GM18511 (cell line): Measurements from ENCODE around the gene TCEAL4.
"Not testable (repeated sequence)": the region's sequence is repeated elsewhere in the genome, so short reads cannot be mapped to it uniquely, and the experiment has no call there.

Experiments
- ATAC-seq: cut with Tn5 transposase; IDR thresholded peaks from one replicate; pipeline ENCODE4 v1.9.1; 2021; ENCODE audit warnings: mild to moderate bottlenecking, moderate library complexity; ENCODE audit not compliant: unreplicated experiment

The TCEAL4 gene

GRCh38 chrX:103586659-103587058 is 1.3 kb downstream of the TCEAL4 start:
- no peak for ATAC-seq

DNA sequence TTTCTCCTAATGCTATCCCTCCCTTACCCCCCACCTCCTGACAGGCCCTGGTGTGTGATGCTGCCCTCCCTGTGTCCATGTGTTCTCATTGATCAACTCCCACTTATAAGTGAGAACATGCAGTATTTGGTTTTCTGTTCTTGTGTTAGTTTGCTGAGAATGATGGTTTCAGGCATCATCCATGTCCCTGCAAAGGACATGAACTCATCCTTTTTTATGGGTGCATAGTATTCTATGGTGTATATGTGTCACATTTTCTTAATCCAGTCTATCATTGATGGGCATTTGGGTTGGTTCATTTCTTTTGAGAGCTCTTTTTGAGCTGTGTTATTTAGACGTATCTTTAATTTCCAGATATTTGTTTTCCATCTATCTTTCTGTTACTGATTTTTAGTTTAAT is 7.0 kb downstream of the TCEAL4 start:
- ATAC-seq = not testable (repeated sequence)

DNA sequence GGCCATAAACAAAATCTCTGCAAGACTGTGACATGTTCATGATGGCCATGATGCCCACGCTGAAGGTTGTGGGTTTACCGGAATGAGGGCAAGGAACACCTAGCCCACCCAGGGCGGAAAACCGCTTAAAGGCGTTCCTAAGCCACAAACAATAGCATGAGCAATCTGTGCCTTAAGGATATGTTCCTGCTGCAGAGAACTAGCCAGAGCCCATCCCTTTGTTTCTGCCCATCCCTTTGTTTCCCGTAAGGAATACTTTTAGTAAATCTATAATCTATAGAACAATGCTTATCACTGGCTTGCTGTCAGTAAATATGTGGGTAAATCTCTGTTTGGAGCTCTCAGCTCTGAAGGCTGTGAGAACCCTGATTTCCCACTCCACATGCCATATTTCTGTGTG is 9.9 kb downstream of the TCEAL4 start:
- ATAC-seq = not testable (repeated sequence)

- peak; percentile 84 for ATAC-seq
Observed at GRCh38 chrX:103607364-103608305, 22.3 kb downstream of the TCEAL4 start, which contains the start of gene TCEAL3. TSS of gene TCEAL3 (plus strand) at chrX:103607963. CDS start at chrX:103609065, 1,102 bp downstream.

- ATAC-seq = peak; percentile 28
Observed at GRCh38 chrX:103608306-103608963, 23.1 kb downstream of the TCEAL4 start.

- no peak for ATAC-seq
Observed at GRCh38 chrX:103610282-103610681, 25.0 kb downstream of the TCEAL4 start.

- no peak for ATAC-seq
Observed at GRCh38 chrX:103613362-103613890, 28.1 kb downstream of the TCEAL4 start.

DNA sequence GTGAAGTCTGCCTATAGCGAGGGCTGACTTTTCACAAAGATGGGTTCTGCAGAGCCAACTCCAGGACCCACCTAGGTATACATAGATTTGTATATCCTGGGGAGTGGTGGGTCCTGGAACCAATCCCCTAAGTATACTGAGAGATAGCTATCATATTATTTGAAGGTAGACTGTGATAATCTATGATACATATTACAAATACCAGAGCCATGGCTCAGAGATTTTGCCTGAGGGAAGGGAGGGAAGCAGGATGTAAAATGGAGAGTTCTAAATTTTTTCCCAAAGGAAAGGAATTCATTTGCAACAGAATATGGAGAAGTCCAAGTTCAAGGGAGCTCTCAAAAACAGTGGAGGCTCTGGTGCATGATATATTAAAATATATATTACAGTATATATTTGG is 29.7 kb downstream of the TCEAL4 start:
- no peak for ATAC-seq

DNA sequence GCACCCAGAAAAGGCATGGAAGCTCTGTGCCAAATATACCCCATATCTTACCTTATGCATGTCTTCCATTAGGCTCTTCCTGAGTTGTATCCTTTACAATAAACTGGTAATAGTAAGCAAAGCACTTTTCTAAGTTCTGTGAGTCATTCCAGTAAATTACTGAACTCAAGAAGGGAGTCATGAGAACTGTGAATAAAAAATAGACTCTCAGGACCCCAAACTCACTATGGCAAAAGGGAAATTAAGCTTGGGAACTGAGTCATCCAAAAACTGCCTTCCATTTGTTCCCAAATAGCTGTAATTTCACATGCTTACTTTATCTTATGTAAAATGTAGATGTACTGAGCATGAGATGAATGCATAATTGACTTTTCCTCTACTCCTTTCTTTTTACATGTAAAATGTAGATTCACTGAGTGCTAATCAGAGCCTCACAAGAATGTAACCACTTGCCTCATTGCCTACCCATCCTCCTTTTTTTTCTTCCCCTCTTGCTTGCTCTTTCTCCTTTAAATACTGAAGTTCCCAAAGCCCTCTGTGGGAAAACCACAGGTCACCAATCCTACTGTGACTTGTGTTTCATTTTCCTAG is 30.6 kb downstream of the TCEAL4 start:
- ATAC-seq = no peak

- no peak for ATAC-seq
Observed at GRCh38 chrX:103616676-103617186, 31.4 kb downstream of the TCEAL4 start.

GRCh38 chrX:103624111-103624510 is 38.8 kb downstream of the TCEAL4 start:
- no peak for ATAC-seq

GRCh38 chrX:103626855-103627254 is 41.5 kb downstream of the TCEAL4 start:
- ATAC-seq = no peak

DNA sequence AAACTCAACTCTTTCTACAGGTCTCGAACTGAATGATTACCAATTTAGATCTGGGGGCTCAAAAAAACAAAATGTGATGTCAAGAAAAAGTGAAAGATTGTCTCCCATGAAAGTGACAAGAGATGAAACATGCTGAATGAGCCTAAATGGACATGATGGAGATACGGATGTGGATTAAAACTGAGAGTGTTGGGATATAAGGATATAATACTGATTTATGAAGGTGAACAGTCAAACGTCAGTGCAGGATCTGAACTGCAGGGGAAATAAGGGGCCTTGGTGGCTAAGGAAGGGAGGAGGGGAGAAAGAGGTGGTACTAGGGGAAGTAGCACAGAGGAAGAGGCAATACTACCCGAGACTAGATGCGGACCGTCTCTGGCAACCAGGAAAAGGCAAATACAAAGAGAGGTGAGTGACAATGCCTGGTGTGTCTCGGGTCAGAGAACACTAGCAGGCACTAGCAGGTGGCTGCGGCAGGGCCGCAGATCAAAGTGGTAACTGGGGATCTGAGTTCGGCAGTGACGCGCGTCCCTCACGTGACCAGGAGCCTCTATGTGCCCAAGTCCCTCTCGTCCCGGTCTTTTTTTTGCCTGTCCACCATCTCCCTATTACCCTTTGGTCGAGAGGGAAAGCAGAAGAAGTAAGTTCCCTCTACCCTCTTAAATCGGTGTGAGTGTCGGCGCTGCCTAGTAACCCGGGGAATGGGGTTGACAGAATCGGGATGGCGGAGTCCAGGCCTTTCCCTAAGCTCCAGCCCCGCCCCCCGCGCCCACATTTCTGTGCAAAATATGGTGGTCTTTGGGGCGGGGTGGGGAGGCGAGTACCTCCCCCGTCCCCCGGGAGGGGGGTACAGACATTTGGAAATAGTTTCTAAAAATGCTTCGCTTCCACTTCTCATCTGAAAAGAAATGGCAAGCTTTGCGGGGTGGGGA is 43.3 kb downstream of the TCEAL4 start, which contains the start of gene TCEAL1:
TCEAL1 (plus strand) TSS at position 590 of the 932 bp plus-strand sequence. CDS start 942 bp downstream, outside the sequence.
- peak; percentile 69 for ATAC-seq

- ATAC-seq = peak; percentile 52
Observed at GRCh38 chrX:103629318-103630170, 44.2 kb downstream of the TCEAL4 start.

DNA sequence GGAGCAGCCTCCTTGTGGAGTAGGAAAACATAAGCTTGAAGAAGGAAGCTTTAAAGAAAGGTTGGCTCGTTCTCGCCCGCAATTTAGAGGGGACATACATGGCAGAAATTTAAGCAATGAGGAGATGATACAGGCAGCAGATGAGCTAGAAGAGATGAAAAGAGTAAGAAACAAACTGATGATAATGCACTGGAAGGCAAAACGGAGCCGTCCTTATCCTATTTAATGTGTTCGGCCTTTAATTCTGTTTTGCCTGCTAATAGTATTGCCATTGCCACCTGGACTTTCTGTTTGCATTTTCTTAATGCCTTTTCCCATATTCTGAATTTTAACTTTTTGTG is 44.8 kb downstream of the TCEAL4 start:
- ATAC-seq = peak; percentile 4

GRCh38 chrX:103631145-103631544 is 45.8 kb downstream of the TCEAL4 start:
- ATAC-seq = no peak

DNA sequence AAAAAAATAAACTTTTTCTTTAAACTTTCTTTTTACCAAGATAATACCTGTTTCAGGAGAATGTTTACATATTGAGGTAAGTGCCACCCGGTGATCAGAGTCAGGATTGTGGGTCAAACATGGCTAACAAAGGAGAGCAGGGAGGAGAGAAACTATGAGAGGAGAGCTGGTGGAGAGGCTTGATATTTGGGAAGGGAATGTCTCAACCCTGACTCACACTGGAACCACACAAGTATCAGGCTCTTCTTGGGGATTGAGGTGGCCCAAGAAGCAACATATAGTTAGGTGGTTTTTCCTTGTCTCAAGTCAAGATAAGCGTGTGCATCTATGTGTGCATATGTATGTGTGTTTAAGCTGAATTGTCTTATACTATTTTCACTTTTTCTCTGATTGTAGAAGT is 50.1 kb downstream of the TCEAL4 start:
- no peak for ATAC-seq
